HG02610 (cell line): ENCODE data around the gene HTT.

Source experiments
- ATAC-seq: cut with Tn5 transposase; IDR thresholded peaks from one replicate; pipeline ENCODE4 v1.9.1; 2021; ENCODE audit warnings: mild to moderate bottlenecking, moderate library complexity; ENCODE audit not compliant: unreplicated experiment

Gene HTT

GRCh38 chr4:3197366-3198105 lies 123.1 kb downstream of the HTT start:
- no peak for ATAC-seq

GRCh38 chr4:3198906-3199305 lies 124.4 kb downstream of the HTT start:
- ATAC-seq = no peak

- no peak for ATAC-seq
These were observed 125.4 kb downstream of the HTT start for GRCh38 chr4:3199653-3200422.

- no peak for ATAC-seq
These were observed 126.1 kb downstream of the HTT start for GRCh38 chr4:3200423-3201090.

GRCh38 chr4:3201718-3202702 lies 127.5 kb downstream of the HTT start:
- peak; percentile 57 for ATAC-seq

GRCh38 chr4:3202836-3203820 lies 128.6 kb downstream of the HTT start:
- ATAC-seq = no peak

- no peak for ATAC-seq
These were observed 129.5 kb downstream of the HTT start for GRCh38 chr4:3203971-3204431.

- ATAC-seq = no peak
These were observed 131.5 kb downstream of the HTT start for GRCh38 chr4:3205995-3206394.

- ATAC-seq = no peak
These were observed 132.1 kb downstream of the HTT start for GRCh38 chr4:3206439-3207100.

GRCh38 chr4:3207531-3208037 lies 133.1 kb downstream of the HTT start:
- no peak for ATAC-seq

GRCh38 chr4:3208826-3209225 lies 134.3 kb downstream of the HTT start:
- ATAC-seq = no peak

GRCh38 chr4:3209551-3210325 lies 135.3 kb downstream of the HTT start:
- no peak for ATAC-seq

GRCh38 chr4:3210467-3210866 lies 136.0 kb downstream of the HTT start:
- no peak for ATAC-seq

- no peak for ATAC-seq
These were observed 137.4 kb downstream of the HTT start for GRCh38 chr4:3211866-3212265.

- ATAC-seq = no peak
These were observed 138.1 kb downstream of the HTT start for GRCh38 chr4:3212391-3213105.

GRCh38 chr4:3213106-3213425 lies 138.6 kb downstream of the HTT start:
- ATAC-seq = no peak

- no peak for ATAC-seq
These were observed 139.3 kb downstream of the HTT start for GRCh38 chr4:3213661-3214250.
